ENCODE results near the gene STAC3.

STAC3 gene

GRCh38 chr12:57235728-57236131, 15.3 kb downstream of the STAC3 start:
- DNase-seq, result peak; percentile 37

- peak; percentile 49 for DNase-seq
These were observed 15.8 kb downstream of the STAC3 start for GRCh38 chr12:57235017-57235727.

- no peak for DNase-seq
These were observed 16.4 kb downstream of the STAC3 start for GRCh38 chr12:57234571-57235016.

- no peak for DNase-seq
These were observed 16.8 kb downstream of the STAC3 start for GRCh38 chr12:57234233-57234570.

GRCh38 chr12:57233357-57234232, 17.4 kb downstream of the STAC3 start:
- no peak for DNase-seq

- no peak for DNase-seq
These were observed 18.7 kb downstream of the STAC3 start for GRCh38 chr12:57232156-57232756.

- DNase-seq, result no peak
These were observed 19.5 kb downstream of the STAC3 start for GRCh38 chr12:57231276-57232021.

- peak; percentile 32 for DNase-seq
These were observed 20.4 kb downstream of the STAC3 start for GRCh38 chr12:57230381-57231155.

GRCh38 chr12:57229634-57230380, 21.2 kb downstream of the STAC3 start, which contains the start of gene SHMT2:
TSS of gene SHMT2 (plus strand) at chr12:57229711. CDS start at chr12:57229779, 68 bp downstream.
- DNase-seq, result peak; percentile 99

GRCh38 chr12:57229046-57229633, 21.8 kb downstream of the STAC3 start:
- DNase-seq, result peak; percentile 59

GRCh38 chr12:57227315-57228115, 23.5 kb downstream of the STAC3 start:
- DNase-seq, result peak; percentile 70

- no peak for DNase-seq
These were observed 24.2 kb downstream of the STAC3 start for GRCh38 chr12:57226588-57227314.

- no peak for DNase-seq
These were observed 25.2 kb downstream of the STAC3 start for GRCh38 chr12:57225680-57226210.

- DNase-seq, result peak; percentile 77
These were observed 25.9 kb downstream of the STAC3 start for GRCh38 chr12:57224973-57225679.

- no peak for DNase-seq
These were observed 26.6 kb downstream of the STAC3 start for GRCh38 chr12:57224278-57224972.

- DNase-seq, result no peak
These were observed 27.5 kb downstream of the STAC3 start for GRCh38 chr12:57223191-57224165.
